Fibroblast of gingiva (primary cell): ENCODE data around the gene GRIA2.

Experiments used
- DNase-seq: peaks from one replicate; pipeline ENCODE4 v3.0.0-alpha.2; 2011; ENCODE audit warnings: low read depth

The GRIA2 gene

DNA sequence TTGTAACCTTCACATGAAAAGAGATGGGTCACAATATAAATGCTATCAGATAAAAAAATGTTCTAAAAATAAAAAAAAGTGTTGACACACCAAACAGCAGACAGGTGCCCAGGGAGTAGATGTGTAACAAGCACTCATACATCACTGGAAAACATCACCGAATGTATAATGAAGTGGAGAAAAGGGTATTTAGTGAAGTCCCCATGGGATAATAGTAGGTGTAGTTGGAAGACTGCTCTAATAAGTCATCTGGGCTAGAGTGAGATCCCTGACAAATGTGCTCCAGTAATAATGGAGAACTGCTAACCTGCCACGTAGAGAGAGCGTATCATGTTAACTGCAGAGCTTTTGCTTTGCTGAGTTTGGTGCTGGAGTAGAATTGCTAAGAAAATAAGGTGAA, 152.0 kb downstream of the GRIA2 start:
- no peak for DNase-seq

- DNase-seq = no peak
Observed at GRCh38 chr4:157389741-157390140, 169.2 kb downstream of the GRIA2 start.

DNA sequence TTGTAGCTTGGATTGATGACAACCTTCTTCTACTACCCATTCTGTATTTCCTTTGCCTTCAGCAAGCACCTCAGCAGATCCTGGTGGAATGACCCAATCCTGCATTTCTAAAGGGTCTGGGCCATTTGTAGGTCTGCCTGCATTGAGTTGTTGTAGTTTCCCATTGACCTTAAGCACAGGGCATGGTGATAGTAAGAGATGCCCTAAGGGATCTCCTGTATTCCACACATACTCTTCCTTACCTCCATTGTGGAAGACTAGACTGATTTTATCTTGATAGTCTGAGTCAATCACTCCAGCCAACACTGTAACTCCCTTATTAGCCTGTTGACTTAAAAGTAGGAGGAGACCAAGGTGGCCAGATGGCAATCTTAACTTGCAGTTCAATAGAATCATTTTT, 184.5 kb downstream of the GRIA2 start:
- no peak for DNase-seq
